T-cell (primary cell): ENCODE measurements around the gene PPT2. TPM values are rescaled to one million over a fixed set of nuclear protein-coding genes. Genes with fewer than 3 reads are reported as not detected.

ENCODE experiments used
- ATAC-seq, 4 experiments: fragments of 200-7000 bp in 3 of 4; fragments of 150-1000 bp in 1 of 4; cut with Tn5 transposase; replicated peaks in 1 of 4; 1 replicate in 3 of 4; 2 replicates in 1 of 4; pipeline ENCODE4 v1.10.0; 2021; ENCODE audit warnings: moderate library complexity in 3 of 4, mild to moderate bottlenecking in 2 of 4, moderate number of reproducible peaks in 1 of 4
- CTCF ChIA-PET, 2 donors: fragments of 300-600 bp; sonication (Branson Sonifier 250); formaldehyde crosslinking; loops; one replicate each; lab custom pipeline; 2022; ENCODE audit warnings: antibody characterized with exemption in 2 of 2; lab: Charles Lee
- POLR2A ChIA-PET, 2 donors: fragments of 300-600 bp; sonication (Branson Sonifier 250); formaldehyde crosslinking; loops; one replicate each; lab custom pipeline; 2022; ENCODE audit warnings: antibody characterized with exemption in 2 of 2; lab: Charles Lee
- DNase-seq, 35 experiments: peaks; one replicate each; pipeline versions ENCODE4 v3.0.0 to v3.0.0-alpha.2; 2013 to 2023
- H3K27ac ChIP-seq: one replicate; pipeline ENCODE4 v1.5.1; 2013; ENCODE audit warnings: low read length
- H3K27me3 ChIP-seq, 2 experiments: replicated peaks in 1 of 2; 1 replicate in 1 of 2; 2 replicates in 1 of 2; pipeline versions ENCODE4 v1.6.1 to v1.7.0; 2013; ENCODE audit warnings: low read length in 1 of 2, mixed read lengths in 1 of 2; ENCODE audit not compliant: control insufficient read depth in 2 of 2, insufficient read depth in 2 of 2; ENCODE audit errors: extremely low read depth in 1 of 2
- H3K36me3 ChIP-seq, 2 donors: 1 replicate in 1 of 2; 2 replicates in 1 of 2; pipeline versions ENCODE4 v1.6.1 to v1.7.0; 2013; ENCODE audit warnings: low read length in 1 of 2; ENCODE audit not compliant: control insufficient read depth in 2 of 2, insufficient read depth in 1 of 2; ENCODE audit errors: extremely low read depth in 1 of 2
- H3K4me1 ChIP-seq, 2 experiments: 1 replicate in 1 of 2; 2 replicates in 1 of 2; pipeline versions ENCODE4 v1.6.1 to v1.7.0; 2013; ENCODE audit warnings: low read length in 2 of 2, mixed read lengths in 1 of 2; ENCODE audit not compliant: insufficient read depth in 2 of 2, control insufficient read depth in 1 of 2; ENCODE audit errors: extremely low read depth in 1 of 2
- H3K4me3 ChIP-seq, 2 donors: 1 replicate in 1 of 2; 2 replicates in 1 of 2; pipeline versions ENCODE4 v1.5.1 to v1.7.0; 2013; ENCODE audit warnings: mild to moderate bottlenecking in 2 of 2, low read length in 1 of 2, moderate library complexity in 1 of 2; ENCODE audit not compliant: control insufficient read depth in 1 of 2; ENCODE audit errors: extremely low read depth in 1 of 2
- H3K9me3 ChIP-seq: 2 replicates; pipeline ENCODE4 v1.7.0; 2013
- H3K27ac Mint-ChIP-seq, 2 donors: one replicate each; pipeline ENCODE4 v1.8.0; 2020 to 2021; ENCODE audit warnings: mild to moderate bottlenecking in 2 of 2, mixed read lengths in 2 of 2
- H3K27me3 Mint-ChIP-seq, 2 donors: one replicate each; pipeline ENCODE4 v1.8.0; 2021 to 2022; ENCODE audit warnings: mixed read lengths in 2 of 2
- H3K36me3 Mint-ChIP-seq: one replicate; pipeline ENCODE4 v1.8.0; 2021; ENCODE audit warnings: mixed read lengths
- H3K4me1 Mint-ChIP-seq, 3 donors: one replicate each; pipeline ENCODE4 v1.8.0; 2020 to 2022; ENCODE audit warnings: mixed read lengths in 3 of 3, mild to moderate bottlenecking in 1 of 3
- H3K4me3 Mint-ChIP-seq, 3 donors: one replicate each; pipeline ENCODE4 v1.8.0; 2020 to 2022; ENCODE audit warnings: mild to moderate bottlenecking in 3 of 3, mixed read lengths in 3 of 3, moderate library complexity in 3 of 3
- H3K9me3 Mint-ChIP-seq, 3 donors: one replicate each; pipeline ENCODE4 v1.8.0; 2020 to 2022; ENCODE audit warnings: mixed read lengths in 3 of 3
- WGBS: methylation state at CpG from one replicate; pipeline ENCODE4 v1.1.5; 2013; ENCODE audit warnings: missing lambda C conversion rate; ENCODE audit not compliant: insufficient coverage; 5-methylcytosine and 5-hydroxymethylcytosine counted together
- total RNA-seq, 35 experiments: library from RNA in 6 of 35; stranded (reverse) in 6 of 35; fragments of 120-200 nt in 1 of 35; gene quantifications; one replicate each; pipeline versions ENCODE4 v1.2.1 to v1.2.4 and lab custom pipeline; 2013 to 2026

Gene PPT2
- total RNA-seq, 5 donors from 2014 or later (not counting 1 experiment from before 2014, with no cell fraction given) = 11.2 to 25.6 (median 19.3) TPM

DNA sequence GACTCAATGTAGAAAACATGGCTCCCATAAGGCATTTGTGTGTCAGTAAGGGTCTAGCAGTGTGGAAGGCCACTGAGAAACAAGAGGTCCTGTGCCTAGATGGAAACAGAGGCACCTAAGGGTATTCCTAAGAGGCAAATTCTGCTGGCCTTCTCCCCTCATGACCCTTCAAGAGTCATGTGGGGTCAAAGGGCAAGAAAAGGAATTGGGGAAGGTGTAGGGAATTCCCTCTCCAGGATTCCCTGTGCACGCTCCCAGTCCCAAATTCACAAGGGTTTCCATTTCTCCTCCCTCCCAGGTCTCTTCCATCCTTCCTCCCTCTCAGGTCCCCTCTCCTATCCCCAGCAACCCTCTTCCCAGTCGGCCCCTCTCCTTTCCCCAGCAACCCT, 21.4 kb downstream of the PPT2 start:
- Mint-ChIP-seq H3K36me3 (peaks cover 13% of the 10 kb centered on the region), H3K4me3 (peak overlapping the region; percentile 92 to 98 (median 95)), H3K27me3 (no peaks in the 10 kb centered on the region), H3K4me1 (peaks cover 71 to 85% (median 74%) of the 10 kb centered on the region in 3 donors), H3K9me3 (no peaks in the 10 kb centered on the region), H3K27ac (peak overlapping the region; percentile 74 to 78)
- ATAC-seq = no peak
- peak overlapping the region; percentile 82 to 83 for H3K4me3 ChIP-seq
- DNase-seq = no peak
- CTCF ChIA-PET = no interaction called here
- no peaks in the 10 kb centered on the region for H3K27me3 ChIP-seq
- peaks cover 3 to 16% of the 10 kb centered on the region in 2 donors for H3K36me3 ChIP-seq
- H3K27ac ChIP-seq = peak overlapping the region; percentile 69
- H3K9me3 ChIP-seq = no peaks in the 10 kb centered on the region
- H3K4me1 ChIP-seq = peaks cover 46 to 61% of the 10 kb centered on the region in 2 experiments
- POLR2A ChIA-PET = no interaction called here
- WGBS = no CpG with 5 or more reads among the region's 2 CpGs

DNA sequence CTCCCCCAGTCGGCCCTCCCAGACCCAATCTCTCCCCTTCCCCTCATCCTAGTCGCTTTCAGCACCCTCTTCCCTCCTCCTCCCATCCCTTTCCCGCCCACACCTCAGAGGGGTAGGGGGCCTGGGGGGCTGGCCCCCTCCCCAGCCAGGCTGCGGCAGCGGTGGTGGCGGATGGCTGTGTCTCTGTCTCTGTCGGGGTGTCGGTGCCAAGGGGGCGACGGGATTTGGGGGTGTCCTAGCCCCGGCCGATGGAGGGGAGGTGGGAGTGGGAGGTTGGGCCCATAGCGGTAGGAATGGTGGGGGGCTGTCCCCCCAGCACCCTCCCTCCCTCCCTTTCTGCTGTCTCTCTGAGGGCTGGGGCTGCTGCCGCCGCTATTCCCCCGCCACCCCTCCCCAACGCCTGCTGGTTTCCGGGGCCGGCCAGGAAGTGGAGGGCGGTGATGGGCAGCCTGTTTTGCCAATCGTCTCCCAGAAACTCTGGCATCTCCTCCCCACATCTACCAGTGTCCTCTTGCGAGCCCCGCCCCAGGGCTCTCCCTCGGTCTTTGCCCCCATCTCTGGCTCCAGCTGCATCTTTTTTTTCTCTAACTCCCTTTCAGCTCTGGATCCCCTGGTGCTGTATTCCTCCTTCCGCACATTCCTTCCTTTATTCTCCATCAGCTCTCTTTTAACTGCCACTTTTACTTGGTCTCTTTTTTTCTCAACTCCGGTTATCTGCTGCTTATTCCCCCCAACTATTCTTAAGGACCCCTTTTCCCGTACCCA, 22.0 kb downstream of the PPT2 start, which contains the start of gene AGPAT1:
TSS of gene AGPAT1 (minus strand) at position 374 of the 765 bp plus-strand sequence. CDS start 4,588 bp downstream, outside the sequence.
- Mint-ChIP-seq H3K27me3 (no peaks in the 10 kb centered on the region), H3K9me3 (no peaks in the 10 kb centered on the region), H3K36me3 (peaks cover 13% of the 10 kb centered on the region), H3K27ac (peak within 1 kb of the TSS; percentile 96 to 99), H3K4me3 (peak within 1 kb of the TSS; percentile 92 to 98 (median 95)), H3K4me1 (peaks cover 77 to 87% (median 80%) of the 10 kb centered on the region in 3 donors)
- peak; percentile 48 to 55 (median 50) for ATAC-seq
- Histone ChIP-seq H3K27me3 (no peaks in the 10 kb centered on the region), H3K4me3 (peak within 1 kb of the TSS; percentile 82 to 83), H3K9me3 (no peaks in the 10 kb centered on the region), H3K4me1 (peaks cover 46 to 61% of the 10 kb centered on the region in 2 experiments), H3K27ac (peak within 1 kb of the TSS; percentile 94), H3K36me3 (peaks cover 0 to 13% of the 10 kb centered on the region in 2 donors)
- POLR2A ChIA-PET = no interaction called here
- CTCF ChIA-PET = interaction anchor here in 1 of 2 donors (0.6 kb wide), 1 partner anchor 20 kb away, joined by 4 read pairs; no protein-coding TSS in a partner anchor
- peak; percentile 89 to 98 (median 96) for DNase-seq
- 1% methylated on average over 14 of the region's 27 CpGs for WGBS

DNA sequence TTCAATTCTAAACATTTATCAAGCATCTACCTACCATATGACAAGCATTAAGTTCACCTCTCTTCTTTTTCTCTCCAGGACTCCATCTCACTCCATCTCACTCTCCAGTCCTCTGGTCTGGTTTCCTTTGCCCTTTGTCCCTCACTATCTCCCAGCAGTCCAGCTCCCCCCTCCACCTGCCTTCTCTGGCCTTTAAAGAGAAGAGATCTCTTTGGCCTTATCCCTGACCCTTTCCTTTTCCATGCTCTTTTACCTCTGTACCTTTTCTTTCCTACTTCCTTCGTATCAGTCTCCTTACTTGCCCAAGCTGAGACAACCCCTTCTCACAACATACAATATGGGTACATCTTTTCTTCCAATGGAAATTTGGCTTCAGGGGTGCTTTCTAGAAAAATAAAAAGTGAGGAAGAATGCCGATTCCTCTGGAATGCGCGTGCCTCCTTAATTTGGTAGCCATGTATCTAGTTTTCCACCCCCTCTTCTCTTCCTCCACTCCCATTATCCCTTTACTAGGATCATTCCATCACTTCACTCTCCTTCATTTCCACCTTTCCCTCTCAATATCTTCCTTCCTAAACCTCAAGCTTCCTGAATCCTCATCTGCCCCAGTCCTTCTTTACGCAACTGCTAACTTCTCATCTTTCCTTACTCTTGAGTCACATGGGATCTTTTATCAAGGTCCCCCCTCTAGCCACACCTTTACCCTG, 22.7 kb downstream of the PPT2 start:
- H3K27ac Mint-ChIP-seq = peak overlapping the region; percentile 96 to 99
- H3K27me3 ChIP-seq = no peaks in the 10 kb centered on the region
- H3K4me3 Mint-ChIP-seq = peak overlapping the region; percentile 92 to 98 (median 95)
- H3K9me3 ChIP-seq = no peaks in the 10 kb centered on the region
- peaks cover 79 to 88% (median 83%) of the 10 kb centered on the region in 3 donors for H3K4me1 Mint-ChIP-seq
- H3K36me3 ChIP-seq = peaks cover 0 to 17% of the 10 kb centered on the region in 2 donors
- peaks cover 17% of the 10 kb centered on the region for H3K36me3 Mint-ChIP-seq
- H3K4me1 ChIP-seq = peaks cover 46 to 61% of the 10 kb centered on the region in 2 experiments
- no peaks in the 10 kb centered on the region for H3K9me3 Mint-ChIP-seq
- H3K27me3 Mint-ChIP-seq = no peaks in the 10 kb centered on the region
- ATAC-seq (no peak), DNase-seq (no peak)
- WGBS = 70% methylated on average over 2 of the region's 5 CpGs
- POLR2A ChIA-PET = no interaction called here
- peak overlapping the region; percentile 94 for H3K27ac ChIP-seq
- CTCF ChIA-PET = interaction anchor here in 1 of 2 donors (0.6 to 1.4 kb wide), 6 partner anchors 16 to 70 kb away, joined by 3 to 6 read pairs (median 3); partner anchors contain the start of genes ATF6B, FKBPL and GPSM3
- H3K4me3 ChIP-seq = peak overlapping the region; percentile 82 to 83

DNA sequence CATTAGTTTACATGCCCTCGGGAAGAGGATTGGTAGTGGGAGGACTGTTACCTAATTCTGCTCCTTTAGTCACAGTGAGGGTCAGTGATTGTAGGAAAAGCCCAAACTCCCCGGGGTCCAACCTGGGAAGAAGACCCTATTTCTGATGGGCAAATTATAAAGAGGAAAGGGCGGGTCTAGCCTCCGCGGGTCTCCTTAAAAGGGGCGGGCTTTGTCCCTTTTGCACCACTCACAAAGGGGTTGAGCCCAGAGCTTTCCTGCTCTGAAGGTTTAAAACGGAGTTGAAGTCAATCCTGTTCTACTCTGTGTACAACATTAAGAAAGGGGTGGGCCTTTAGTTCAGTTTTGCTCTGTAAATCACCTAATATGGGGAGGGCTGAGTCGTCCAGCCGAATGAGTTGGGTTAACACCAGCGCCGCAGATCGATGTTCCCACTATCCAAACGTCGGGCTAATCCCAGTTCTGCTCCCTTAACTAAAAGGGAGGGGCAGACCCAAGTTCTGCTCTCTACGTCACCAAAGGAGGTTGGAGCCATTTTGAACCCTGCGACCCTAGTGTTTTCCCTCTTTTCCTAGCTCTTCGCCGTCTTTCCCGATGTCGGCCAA, 23.3 kb downstream of the PPT2 start:
- peak overlapping the region; percentile 92 to 98 (median 95) for H3K4me3 Mint-ChIP-seq

DNA sequence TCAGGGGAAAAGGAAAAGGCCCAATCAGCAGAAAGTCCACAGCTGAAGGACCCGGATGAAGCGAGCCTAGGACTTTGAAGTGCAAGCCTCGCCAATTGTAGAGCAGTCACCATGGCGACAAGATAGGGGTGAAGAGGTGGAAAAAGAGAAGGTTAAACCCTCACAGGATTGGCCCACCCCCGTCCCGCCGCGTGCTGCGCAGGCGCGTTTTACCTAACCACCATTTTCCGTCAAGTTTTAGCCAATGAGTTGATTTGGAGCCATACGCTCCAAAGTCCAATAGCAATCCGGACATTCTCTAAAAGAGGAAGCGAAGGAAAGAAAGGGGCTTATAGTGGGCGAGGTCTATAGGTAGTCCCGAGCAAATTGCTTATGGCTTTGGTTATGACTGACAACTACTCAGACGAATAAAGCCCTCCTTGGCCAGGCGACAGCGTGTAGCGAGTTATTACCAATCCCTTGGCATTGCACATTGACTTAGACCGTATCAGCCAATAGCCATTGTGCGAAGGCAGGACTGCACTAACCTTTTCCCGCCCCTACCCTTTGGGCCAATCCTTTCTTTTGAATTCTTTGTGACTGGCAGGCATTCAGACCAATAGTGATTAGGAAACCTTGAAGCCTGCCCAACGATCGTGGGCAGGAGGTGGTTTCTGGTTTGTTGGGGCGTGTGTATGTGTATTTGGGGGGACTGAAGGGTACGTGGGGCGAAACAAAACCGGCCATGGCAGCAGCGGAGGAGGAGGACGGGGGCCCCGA, 24.0 kb downstream of the PPT2 start, which contains the start of gene RNF5:
TSS of gene RNF5 (plus strand) at position 618 of the 759 bp plus-strand sequence. CDS start at position 725, 107 bp downstream.
- peak; percentile 81 to 99 (median 93) for DNase-seq
- Histone ChIP-seq H3K36me3 (peaks cover 0 to 30% of the 10 kb centered on the region in 2 donors), H3K4me3 (peak within 1 kb of the TSS; percentile 82 to 83), H3K27ac (peak within 1 kb of the TSS; percentile 94), H3K27me3 (no peaks in the 10 kb centered on the region), H3K4me1 (peaks cover 40 to 70% of the 10 kb centered on the region in 2 experiments), H3K9me3 (no peaks in the 10 kb centered on the region)
- H3K9me3 Mint-ChIP-seq = no peaks in the 10 kb centered on the region
- WGBS = 0% methylated on average over 29 of the region's 33 CpGs
- no peaks in the 10 kb centered on the region for H3K27me3 Mint-ChIP-seq
- ChIA-PET POLR2A (interaction anchor here in 1 of 2 donors (1.1 kb wide), 1 partner anchor 15 kb away, joined by 3 read pairs; the partner anchor contains the start of gene GPSM3), CTCF (interaction anchor here in 1 of 2 donors (0.6 to 1.4 kb wide), 4 partner anchors 15 to 1020 kb away, joined by 3 to 6 read pairs (median 3); partner anchors contain the start of genes ATF6B, GPSM3 and TCF19)
- peak; percentile 82 to 85 (median 84) for ATAC-seq
- peak within 1 kb of the TSS; percentile 96 to 99 for H3K27ac Mint-ChIP-seq
- H3K4me1 Mint-ChIP-seq = peaks cover 76 to 87% (median 83%) of the 10 kb centered on the region in 3 donors
- peaks cover 17% of the 10 kb centered on the region for H3K36me3 Mint-ChIP-seq
- peak within 1 kb of the TSS; percentile 92 to 98 (median 95) for H3K4me3 Mint-ChIP-seq

More for the DNA sequence above, 23.3 kb downstream of the PPT2 start:
- H3K9me3 ChIP-seq = no peaks in the 10 kb centered on the region
- Mint-ChIP-seq H3K4me1 (peaks cover 79 to 88% (median 83%) of the 10 kb centered on the region in 3 donors), H3K27me3 (no peaks in the 10 kb centered on the region), H3K9me3 (no peaks in the 10 kb centered on the region), H3K27ac (peak overlapping the region; percentile 96 to 99), H3K36me3 (peaks cover 17% of the 10 kb centered on the region)
- ATAC-seq (peak in 3 of 4 experiments; percentile 0 to 5 (median 4)), DNase-seq (peak in 5 of 35 experiments; percentile 11 to 36 (median 18))
- no peaks in the 10 kb centered on the region for H3K27me3 ChIP-seq
- peak overlapping the region; percentile 94 for H3K27ac ChIP-seq
- ChIA-PET POLR2A (interaction anchor here in 1 of 2 donors (1.1 kb wide), 1 partner anchor 16 kb away, joined by 3 read pairs; the partner anchor contains the start of gene GPSM3), CTCF (interaction anchor here in 1 of 2 donors (0.6 to 1.4 kb wide), 5 partner anchors 16 to 1019 kb away, joined by 3 to 6 read pairs (median 3); partner anchors contain the start of genes ATF6B, FKBPL, GPSM3 and TCF19)
- peak overlapping the region; percentile 82 to 83 for H3K4me3 ChIP-seq
- WGBS = under 1% methylated on average over 13 of the region's 20 CpGs
- H3K4me1 ChIP-seq = peaks cover 46 to 65% of the 10 kb centered on the region in 2 experiments
- H3K36me3 ChIP-seq = peaks cover 0 to 23% of the 10 kb centered on the region in 2 donors
